ENCODE measurements around the gene MUCL1. TPM values are rescaled to one million over a fixed set of nuclear protein-coding genes. Genes with fewer than 3 reads are reported as not detected.

The MUCL1 gene, protein sequence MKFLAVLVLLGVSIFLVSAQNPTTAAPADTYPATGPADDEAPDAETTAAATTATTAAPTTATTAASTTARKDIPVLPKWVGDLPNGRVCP
- total RNA-seq: 1,000 to 10,000 TPM in 3 of 4 donors, 100 to 1,000 TPM in 1; 218 to 1,530 (median 1,210) TPM

DNA sequence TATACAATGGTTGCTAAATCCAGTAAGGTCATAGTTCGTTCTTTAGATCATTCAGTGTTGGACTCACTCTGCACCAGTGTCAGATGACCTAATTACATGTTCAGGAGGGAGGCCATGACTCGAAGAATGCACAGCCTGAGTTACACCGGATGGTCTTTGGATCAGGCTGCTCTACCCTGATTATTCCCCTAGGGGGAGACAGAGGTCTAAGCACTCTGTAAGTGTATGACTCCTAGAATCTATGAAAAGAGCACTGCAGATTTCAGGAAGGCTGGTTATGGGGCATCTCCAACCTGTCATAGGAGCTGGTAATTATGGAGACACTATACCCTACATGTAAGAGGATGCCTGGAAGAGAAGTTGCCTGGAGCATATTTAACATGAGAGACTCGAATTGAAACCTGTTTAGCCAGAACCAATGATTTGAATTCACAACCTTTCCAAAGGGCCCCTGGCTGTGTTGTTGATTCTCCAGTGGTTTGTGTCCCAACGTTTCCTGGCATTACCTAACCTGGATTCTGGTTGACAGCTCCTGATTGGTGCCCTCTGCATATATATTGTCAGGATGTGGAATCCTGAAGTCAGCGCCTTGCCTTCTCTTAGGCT lies at the start of gene MUCL1:
MUCL1 (plus strand) TSS at position 584 of the 606 bp plus-strand sequence. CDS start 67 bp downstream, outside the sequence.
- no peaks in the 10 kb centered on the region for H3K36me3 ChIP-seq
- H3K27me3 ChIP-seq: no peaks in the 10 kb centered on the region
- no peaks in the 10 kb centered on the region for H3K9me3 ChIP-seq
- DNase-seq (ENCODE audit: low spot score in 2 of 2): no peak
- H3K4me1 ChIP-seq: no peaks in the 10 kb centered on the region
- no peak within 1 kb of the TSS for H3K4me3 ChIP-seq
- 34% methylated on average over 6 of the region's 6 CpGs for WGBS
- H3K27ac ChIP-seq: no peak within 1 kb of the TSS
- TF ChIP-seq, protein P1, sequence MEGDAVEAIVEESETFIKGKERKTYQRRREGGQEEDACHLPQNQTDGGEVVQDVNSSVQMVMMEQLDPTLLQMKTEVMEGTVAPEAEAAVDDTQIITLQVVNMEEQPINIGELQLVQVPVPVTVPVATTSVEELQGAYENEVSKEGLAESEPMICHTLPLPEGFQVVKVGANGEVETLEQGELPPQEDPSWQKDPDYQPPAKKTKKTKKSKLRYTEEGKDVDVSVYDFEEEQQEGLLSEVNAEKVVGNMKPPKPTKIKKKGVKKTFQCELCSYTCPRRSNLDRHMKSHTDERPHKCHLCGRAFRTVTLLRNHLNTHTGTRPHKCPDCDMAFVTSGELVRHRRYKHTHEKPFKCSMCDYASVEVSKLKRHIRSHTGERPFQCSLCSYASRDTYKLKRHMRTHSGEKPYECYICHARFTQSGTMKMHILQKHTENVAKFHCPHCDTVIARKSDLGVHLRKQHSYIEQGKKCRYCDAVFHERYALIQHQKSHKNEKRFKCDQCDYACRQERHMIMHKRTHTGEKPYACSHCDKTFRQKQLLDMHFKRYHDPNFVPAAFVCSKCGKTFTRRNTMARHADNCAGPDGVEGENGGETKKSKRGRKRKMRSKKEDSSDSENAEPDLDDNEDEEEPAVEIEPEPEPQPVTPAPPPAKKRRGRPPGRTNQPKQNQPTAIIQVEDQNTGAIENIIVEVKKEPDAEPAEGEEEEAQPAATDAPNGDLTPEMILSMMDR (IDR thresholded peaks at IDR 0.05): peak; percentile 48 to 66
- TF ChIP-seq POLR2AphosphoS5 (IDR thresholded peaks at IDR 0.05): no peak

DNA sequence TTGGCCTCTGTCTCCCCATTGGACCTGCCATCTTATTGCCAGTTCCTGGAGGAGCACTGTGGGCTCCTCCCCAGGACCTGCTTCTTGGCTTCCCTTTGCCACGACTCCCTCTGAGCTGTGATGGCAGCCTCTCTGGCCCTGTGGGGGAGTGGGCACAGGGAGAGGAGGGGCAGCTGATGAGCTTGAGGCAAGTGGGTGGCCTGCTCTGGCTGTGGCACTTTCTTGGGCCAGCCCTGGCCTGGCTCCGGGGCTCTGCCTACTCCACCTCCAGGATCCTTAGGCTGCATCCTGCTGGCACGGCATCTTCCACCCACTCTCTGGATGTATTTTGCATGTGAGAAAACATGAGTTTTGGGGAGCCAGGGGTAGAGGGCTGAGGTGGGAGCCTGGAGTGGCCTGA lies 32.6 kb upstream of the MUCL1 start:
- TF ChIP-seq POLR2A (IDR thresholded peaks at IDR 0.05) (no peak), EP300 (IDR thresholded peaks at IDR 0.05) (no peak), POLR2AphosphoS5 (IDR thresholded peaks at IDR 0.05) (no peak)
- TF ChIP-seq, protein P1 (IDR thresholded peaks at IDR 0.05): no peak
- DNase-seq (ENCODE audit: low spot score in 2 of 2): no peak
- Histone ChIP-seq H3K36me3 (no peaks in the 10 kb centered on the region), H3K27ac (no peak overlapping the region), H3K4me1 (no peaks in the 10 kb centered on the region), H3K4me3 (no peak overlapping the region), H3K27me3 (no peaks in the 10 kb centered on the region), H3K9me3 (peaks cover 3% of the 10 kb centered on the region)
- no CpG with 5 or more reads among the region's 3 CpGs for WGBS

DNA sequence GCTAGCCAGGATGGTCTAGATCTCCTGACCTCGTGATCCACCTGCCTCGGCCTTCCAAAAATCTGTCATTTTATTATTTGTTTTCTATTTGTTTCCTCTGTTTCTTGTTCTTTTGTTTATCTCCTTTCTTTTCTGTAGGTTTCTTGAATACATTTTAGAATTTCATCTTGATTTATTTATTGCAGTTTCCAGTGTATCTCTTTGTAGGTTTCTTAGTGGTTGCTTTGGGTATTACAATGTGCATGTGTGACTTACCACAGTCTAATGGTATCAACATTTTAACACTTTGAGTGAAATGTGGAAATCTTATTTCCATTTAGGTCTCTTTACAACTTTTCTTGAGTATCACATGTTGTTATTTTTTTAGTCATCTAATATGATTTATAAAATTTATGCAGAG lies 29.9 kb upstream of the MUCL1 start:
- WGBS: 100% methylated on average over 2 of the region's 2 CpGs
- Histone ChIP-seq H3K27ac (no peak overlapping the region), H3K4me1 (no peaks in the 10 kb centered on the region), H3K9me3 (peaks cover 3% of the 10 kb centered on the region), H3K36me3 (no peaks in the 10 kb centered on the region), H3K4me3 (no peak overlapping the region), H3K27me3 (no peaks in the 10 kb centered on the region)
- no peak for DNase-seq (ENCODE audit: low spot score in 2 of 2)
- TF ChIP-seq EP300 (IDR thresholded peaks at IDR 0.05) (no peak), POLR2A (IDR thresholded peaks at IDR 0.05) (no peak), POLR2AphosphoS5 (IDR thresholded peaks at IDR 0.05) (no peak)
- TF ChIP-seq, protein P1 (IDR thresholded peaks at IDR 0.05): no peak

DNA sequence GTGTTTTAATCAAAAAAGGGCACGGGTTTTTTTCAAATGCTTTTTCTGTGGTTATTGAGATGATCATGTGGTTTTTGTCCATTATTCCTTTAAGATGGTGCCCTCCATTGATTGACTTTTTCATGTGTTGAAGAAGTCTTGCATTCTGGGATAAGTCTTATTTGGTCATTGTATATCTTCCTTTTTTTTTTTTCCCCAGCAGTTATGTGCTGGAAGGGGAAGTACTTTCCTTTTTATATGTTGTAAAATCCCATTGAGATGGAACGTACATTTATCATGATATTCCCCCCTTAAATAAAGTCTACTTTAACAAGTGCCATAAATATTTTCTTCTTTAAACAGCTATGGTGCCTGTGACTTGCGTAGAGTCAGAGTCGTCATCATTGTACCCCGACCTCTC lies 24.8 kb upstream of the MUCL1 start:
- Histone ChIP-seq H3K9me3 (no peaks in the 10 kb centered on the region), H3K36me3 (no peaks in the 10 kb centered on the region), H3K4me3 (no peak overlapping the region), H3K4me1 (no peaks in the 10 kb centered on the region), H3K27me3 (no peaks in the 10 kb centered on the region), H3K27ac (no peak overlapping the region)
- no peak for DNase-seq (ENCODE audit: low spot score in 2 of 2)
- WGBS: 68% methylated on average over 5 of the region's 5 CpGs
- TF ChIP-seq EP300 (IDR thresholded peaks at IDR 0.05): no peak
- TF ChIP-seq POLR2A (IDR thresholded peaks at IDR 0.05): no peak
- TF ChIP-seq POLR2AphosphoS5 (IDR thresholded peaks at IDR 0.05): no peak
- TF ChIP-seq, protein P1 (IDR thresholded peaks at IDR 0.05): no peak

DNA sequence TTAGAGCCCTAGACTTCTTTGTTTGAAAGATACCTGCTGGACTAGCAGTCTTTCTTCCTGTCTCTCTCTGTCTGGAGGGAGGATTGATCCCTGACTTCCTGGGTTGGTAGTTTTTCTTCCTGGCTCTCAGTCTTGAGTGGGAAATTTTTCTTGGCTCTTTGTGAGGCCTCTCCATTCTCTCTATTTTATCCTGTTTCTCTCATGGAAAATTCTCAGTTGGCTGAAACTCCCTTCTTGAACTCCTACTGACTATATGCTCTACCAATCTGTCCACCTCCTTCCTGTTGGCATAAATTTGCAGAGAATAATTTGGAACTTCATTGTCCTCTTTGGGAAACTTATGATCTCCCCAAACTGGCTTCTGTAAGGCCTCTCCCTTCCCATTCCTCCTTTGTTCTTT lies 24.1 kb upstream of the MUCL1 start:
- H3K36me3 ChIP-seq: no peaks in the 10 kb centered on the region
- H3K4me1 ChIP-seq: no peaks in the 10 kb centered on the region
- H3K4me3 ChIP-seq: no peak overlapping the region
- H3K27ac ChIP-seq: no peak overlapping the region
- no peak for TF ChIP-seq EP300 (IDR thresholded peaks at IDR 0.05)
- TF ChIP-seq POLR2A (IDR thresholded peaks at IDR 0.05): no peak
- no peak for TF ChIP-seq POLR2AphosphoS5 (IDR thresholded peaks at IDR 0.05)
- TF ChIP-seq, protein P1 (IDR thresholded peaks at IDR 0.05): no peak
- no peak for DNase-seq (ENCODE audit: low spot score in 2 of 2)
- no peaks in the 10 kb centered on the region for H3K9me3 ChIP-seq
- no peaks in the 10 kb centered on the region for H3K27me3 ChIP-seq

Measured in suprapubic skin (tissue), 4 donors.